ENCODE measurements around the gene CFAP92. TPM values are rescaled to one million over a fixed set of nuclear protein-coding genes. Genes with fewer than 3 reads are reported as not detected.
A peak's percentile ranks its signal among the peaks of the same experiment; 100 is the strongest.

Gene CFAP92
- total and polyA plus RNA-seq, 7 donors: under 0.01 to 1.2 (median 0.61) TPM; not detected in 2

- WGBS, 2 donors: 78 to 82% methylated on average over 19 of the region's 19 CpGs
- no peaks in the 10 kb centered on the region for H3K36me3 ChIP-seq
- H3K9me3 ChIP-seq: no peaks in the 10 kb centered on the region
- TF ChIP-seq POLR2A (IDR thresholded peaks at IDR 0.05) (no peak), CTCF (IDR thresholded peaks at IDR 0.05) (no peak), POLR2AphosphoS5 (IDR thresholded peaks at IDR 0.05) (no peak), EP300 (IDR thresholded peaks at IDR 0.05) (no peak)
- H3K27me3 ChIP-seq: peaks cover 0 to 4% (median 0%) of the 10 kb centered on the region in 3 donors
- peaks cover 0 to 15% (median 14%) of the 10 kb centered on the region in 4 donors for H3K4me1 ChIP-seq
- intact Hi-C loops (cut with DNase I): no loop called here
- no peak overlapping the region for H3K27ac ChIP-seq
- peak; percentile 48 for DNase-seq
- peak overlapping the region in 2 of 4 donors; percentile 32 to 55 for H3K4me3 ChIP-seq
These were observed 988 bp upstream of the CFAP92 start for GRCh38 chr3:128994581-128995546.

DNA sequence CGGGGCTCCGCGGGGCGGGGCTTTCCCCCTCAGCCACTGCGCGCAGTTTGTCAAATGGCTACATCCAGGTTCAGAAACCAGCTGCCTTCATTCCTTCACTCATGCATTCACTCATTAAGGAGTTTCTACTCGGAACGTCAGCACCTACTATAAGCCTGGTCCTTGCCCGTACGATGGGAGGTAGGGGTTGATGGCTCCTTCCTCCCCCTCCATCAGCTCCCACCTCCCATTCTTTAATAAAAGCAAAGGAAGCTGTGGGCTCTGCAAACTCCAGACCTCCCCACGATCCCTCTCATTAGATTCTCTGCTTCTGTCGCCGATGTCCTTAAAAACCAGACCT lies 267 bp upstream of the CFAP92 start:
- intact Hi-C loops (cut with DNase I): no loop called here
- H3K27me3 ChIP-seq: no peaks in the 10 kb centered on the region
- peak overlapping the region; percentile 18 to 55 (median 40) for H3K4me3 ChIP-seq
- TF ChIP-seq EP300 (IDR thresholded peaks at IDR 0.05) (no peak), CTCF (IDR thresholded peaks at IDR 0.05) (no peak), POLR2A (IDR thresholded peaks at IDR 0.05) (no peak), POLR2AphosphoS5 (IDR thresholded peaks at IDR 0.05) (no peak)
- no peak for DNase-seq
- 2 to 3% methylated on average over 13 of the region's 13 CpGs for WGBS, 2 donors
- H3K4me1 ChIP-seq: peaks cover 0 to 15% (median 14%) of the 10 kb centered on the region in 4 donors
- H3K36me3 ChIP-seq: no peaks in the 10 kb centered on the region
- no peaks in the 10 kb centered on the region for H3K9me3 ChIP-seq
- no peak overlapping the region for H3K27ac ChIP-seq

- no peaks in the 10 kb centered on the region for H3K36me3 ChIP-seq
- no peaks in the 10 kb centered on the region for H3K27me3 ChIP-seq
- H3K4me1 ChIP-seq: peaks cover 0 to 15% (median 14%) of the 10 kb centered on the region in 4 donors
- peak; percentile 61 for DNase-seq
- no peak for TF ChIP-seq POLR2AphosphoS5 (IDR thresholded peaks at IDR 0.05)
- no peak overlapping the region for H3K4me3 ChIP-seq
- no peak overlapping the region for H3K27ac ChIP-seq
- 29 to 76% methylated on average over 20 of the region's 20 CpGs for WGBS, 2 donors
- intact Hi-C loops (cut with DNase I): no loop called here
- H3K9me3 ChIP-seq: no peaks in the 10 kb centered on the region
These were observed 883 bp downstream of the CFAP92 start for GRCh38 chr3:128992926-128993460.

DNA sequence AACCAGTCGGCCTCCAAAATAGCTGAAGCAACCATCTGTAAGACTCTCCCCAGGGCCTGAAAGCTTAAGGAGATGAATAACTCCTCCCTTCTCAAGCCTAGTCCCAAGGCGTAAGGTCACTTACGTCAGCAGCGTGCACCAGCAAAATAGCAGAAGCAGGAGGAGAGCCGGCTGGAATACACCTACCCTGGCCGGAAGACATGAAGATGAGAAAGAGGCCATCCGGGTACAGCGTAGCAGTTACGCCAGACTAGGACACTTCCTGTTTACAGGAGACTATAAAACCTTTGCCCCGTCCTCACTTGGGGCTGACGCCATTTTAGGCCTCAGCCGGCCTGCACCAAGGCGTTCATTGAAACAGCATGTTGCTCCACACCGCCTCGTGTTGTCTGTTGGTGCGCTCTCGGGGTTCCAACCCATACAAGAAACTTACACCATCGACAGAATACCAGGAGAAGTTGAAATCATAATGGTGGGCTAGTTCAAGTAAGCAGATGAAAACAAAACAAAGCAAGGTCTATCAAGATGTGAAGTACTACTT lies 2.5 kb downstream of the CFAP92 start:
- peak; percentile 40 for DNase-seq
- 92 to 93% methylated on average over 18 of the region's 18 CpGs for WGBS, 2 donors

DNA sequence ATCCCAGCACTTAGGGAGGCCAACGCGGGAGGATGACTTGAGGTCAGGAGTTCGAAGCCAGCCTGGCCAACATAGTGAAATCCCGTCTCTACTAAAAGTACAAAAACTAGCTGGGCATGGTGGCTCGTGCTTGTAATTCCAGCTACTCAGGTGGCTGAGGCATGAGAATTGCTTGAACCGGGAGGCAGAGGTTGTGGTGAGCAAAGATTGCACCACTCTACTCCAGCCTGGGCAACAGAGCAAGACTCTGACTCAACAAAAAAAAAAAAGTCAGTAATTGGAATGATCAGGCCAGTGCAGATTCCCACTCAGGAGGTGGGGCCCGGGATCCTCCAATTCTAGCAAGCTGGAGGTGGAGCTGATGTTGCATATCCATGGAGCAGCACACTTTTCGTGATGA lies 5.6 kb downstream of the CFAP92 start:
- Histone ChIP-seq H3K36me3 (no peaks in the 10 kb centered on the region), H3K27ac (no peak overlapping the region), H3K27me3 (no peaks in the 10 kb centered on the region), H3K9me3 (no peaks in the 10 kb centered on the region), H3K4me3 (no peak overlapping the region), H3K4me1 (peaks cover 0 to 2% (median 2%) of the 10 kb centered on the region in 4 donors)
- intact Hi-C loops (cut with DNase I): no loop called here
- peak; percentile 15 for DNase-seq
- TF ChIP-seq POLR2A (IDR thresholded peaks at IDR 0.05): no peak
- TF ChIP-seq CTCF (IDR thresholded peaks at IDR 0.05): no peak
- TF ChIP-seq POLR2AphosphoS5 (IDR thresholded peaks at IDR 0.05): no peak
- TF ChIP-seq EP300 (IDR thresholded peaks at IDR 0.05): no peak
- 93 to 94% methylated on average over 8 of the region's 8 CpGs for WGBS, 2 donors

More for the DNA sequence above, 2.5 kb downstream of the CFAP92 start:
- no peak overlapping the region for H3K27ac ChIP-seq
- H3K27me3 ChIP-seq: no peaks in the 10 kb centered on the region
- H3K9me3 ChIP-seq: no peaks in the 10 kb centered on the region
- H3K36me3 ChIP-seq: no peaks in the 10 kb centered on the region
- TF ChIP-seq EP300 (IDR thresholded peaks at IDR 0.05): no peak
- H3K4me3 ChIP-seq: no peak overlapping the region
- intact Hi-C loops (cut with DNase I): no loop called here
- H3K4me1 ChIP-seq: peaks cover 0 to 15% (median 14%) of the 10 kb centered on the region in 4 donors

All from sigmoid colon (tissue), 7 donors.